T follicular helper cell (primary cell): ENCODE data around the gene TMEM131L.
"Not testable (repeated sequence)": the region's sequence is repeated elsewhere in the genome, so short reads cannot be mapped to it uniquely, and the experiment has no call there.

ENCODE experiments used
- DNase-seq: peaks from one replicate; pipeline ENCODE4 v3.0.0-alpha.2; 2020; ENCODE audit warnings: low read depth

Gene TMEM131L

GRCh38 chr4:153449338-153449737 is 16.8 kb upstream of the TMEM131L start:
- DNase-seq, result no peak

GRCh38 chr4:153450544-153450917 is 15.6 kb upstream of the TMEM131L start:
- DNase-seq, result no peak

GRCh38 chr4:153451145-153451544 is 15.0 kb upstream of the TMEM131L start:
- DNase-seq, result not testable (repeated sequence)

- DNase-seq, result no peak
These were observed 14.1 kb upstream of the TMEM131L start for GRCh38 chr4:153451911-153452657.

GRCh38 chr4:153452658-153453378 is 13.3 kb upstream of the TMEM131L start:
- no peak for DNase-seq

GRCh38 chr4:153453402-153453801 is 12.8 kb upstream of the TMEM131L start:
- DNase-seq, result no peak

GRCh38 chr4:153458969-153459368 is 7.2 kb upstream of the TMEM131L start:
- no peak for DNase-seq

GRCh38 chr4:153461549-153461948 is 4.6 kb upstream of the TMEM131L start:
- DNase-seq, result not testable (repeated sequence)

- no peak for DNase-seq
These were observed 2.1 kb upstream of the TMEM131L start for GRCh38 chr4:153464068-153464467.

GRCh38 chr4:153465140-153465539 is 1.0 kb upstream of the TMEM131L start:
- DNase-seq, result no peak

- DNase-seq, result no peak
These were observed 512 bp upstream of the TMEM131L start for GRCh38 chr4:153465615-153466080.

GRCh38 chr4:153466949-153467896 is 1.1 kb downstream of the TMEM131L start:
- DNase-seq, result no peak

GRCh38 chr4:153467897-153468262 is 1.7 kb downstream of the TMEM131L start:
- no peak for DNase-seq

- no peak for DNase-seq
These were observed 2.4 kb downstream of the TMEM131L start for GRCh38 chr4:153468587-153468986.

- DNase-seq, result no peak
These were observed 2.9 kb downstream of the TMEM131L start for GRCh38 chr4:153469031-153469430.

GRCh38 chr4:153471071-153471697 is 5.0 kb downstream of the TMEM131L start:
- not testable (repeated sequence) for DNase-seq

- peak; percentile 32 for DNase-seq
These were observed 5.5 kb downstream of the TMEM131L start for GRCh38 chr4:153471698-153472093.

- DNase-seq, result no peak
These were observed 6.2 kb downstream of the TMEM131L start for GRCh38 chr4:153472122-153473037.

GRCh38 chr4:153474251-153474650 is 8.1 kb downstream of the TMEM131L start:
- DNase-seq, result no peak

GRCh38 chr4:153476829-153477574 is 10.8 kb downstream of the TMEM131L start:
- no peak for DNase-seq
